Measurements from ENCODE around the gene HIVEP1.

GRCh38 chr6:12008366-12009179 lies 3.5 kb upstream of the HIVEP1 start:
- TF ChIP-seq POLR2A (IDR thresholded peaks at IDR 0.05; ENCODE audit: low read depth, low read length) (peak; percentile 95), POLR2AphosphoS5 (IDR thresholded peaks at IDR 0.05; ENCODE audit: low read depth, low read length) (peak; percentile 97), PAX5 (IDR thresholded peaks at IDR 0.05; ENCODE audit: insufficient read depth, low read length, severe bottlenecking) (no peak), TAF1 (IDR thresholded peaks at IDR 0.05; ENCODE audit: low read depth, low read length) (peak; percentile 91), POU2F2 (IDR thresholded peaks at IDR 0.05; ENCODE audit: low read depth, low read length) (peak; percentile 46; the same call in 1 of the 2 replicates)

All from GM12891 (cell line).